CD4-positive, CD25-positive, alpha-beta regulatory T cell (primary cell): Measurements from ENCODE around the gene HLA-DQB1. TPM values are rescaled to one million over a fixed set of nuclear protein-coding genes. Genes with fewer than 3 reads are reported as not detected.
A peak's percentile ranks its signal among the peaks of the same experiment; 100 is the strongest.
"Not testable (repeated sequence)": the region's sequence is repeated elsewhere in the genome, so short reads cannot be mapped to it uniquely, and the experiment has no call there.

ENCODE experiments used
- ATAC-seq, 2 donors: fragments of 150-1000 bp; cut with Tn5 transposase; one replicate each; pipeline ENCODE4 v1.10.0; 2021; ENCODE audit warnings: low read depth in 2 of 2, moderate number of reproducible peaks in 2 of 2, moderate library complexity in 1 of 2
- DNase-seq, 3 donors: peaks; one replicate each; pipeline versions ENCODE4 v3.0.0 to v3.0.0-alpha.2; 2012 to 2022; ENCODE audit warnings: mixed read lengths in 1 of 3
- H3K27ac ChIP-seq: one replicate; pipeline ENCODE4 v1.7.0; 2013; ENCODE audit warnings: mild to moderate bottlenecking, low read length; ENCODE audit not compliant: insufficient read depth, poor library complexity, severe bottlenecking
- H3K27me3 ChIP-seq: one replicate; pipeline ENCODE4 v1.7.0; 2013; ENCODE audit warnings: low read length; ENCODE audit not compliant: control insufficient read depth, insufficient read depth
- H3K36me3 ChIP-seq: one replicate; pipeline ENCODE4 v1.7.0; 2013; ENCODE audit warnings: mild to moderate bottlenecking, low read length, moderate library complexity; ENCODE audit not compliant: control insufficient read depth, insufficient read depth
- H3K4me1 ChIP-seq: 2 replicates; pipeline ENCODE4 v1.7.0; 2013; ENCODE audit warnings: mild to moderate bottlenecking, low read length; ENCODE audit not compliant: insufficient read depth, control insufficient read depth, poor library complexity, severe bottlenecking
- H3K4me3 ChIP-seq: one replicate; pipeline ENCODE4 v1.7.0; 2013; ENCODE audit warnings: low read depth, mild to moderate bottlenecking, low read length, moderate library complexity
- H3K9me3 ChIP-seq, 2 experiments: 1 replicate in 1 of 2; 2 replicates in 1 of 2; pipeline ENCODE4 v1.7.0; 2013; ENCODE audit warnings: low read length in 2 of 2, mild to moderate bottlenecking in 1 of 2, moderate library complexity in 1 of 2; ENCODE audit not compliant: control insufficient read depth in 2 of 2
- H3K27ac Mint-ChIP-seq, 3 donors: one replicate each; pipeline ENCODE4 v1.8.0; 2020 to 2022; ENCODE audit warnings: mild to moderate bottlenecking in 3 of 3, mixed read lengths in 3 of 3, moderate library complexity in 2 of 3
- H3K27me3 Mint-ChIP-seq: one replicate; pipeline ENCODE4 v1.8.0; 2022; ENCODE audit warnings: mild to moderate bottlenecking, mixed read lengths
- H3K36me3 Mint-ChIP-seq: one replicate; pipeline ENCODE4 v1.8.0; 2020; ENCODE audit warnings: mixed read lengths
- H3K4me1 Mint-ChIP-seq, 4 donors: one replicate each; pipeline ENCODE4 v1.8.0; 2020 to 2022; ENCODE audit warnings: mixed read lengths in 4 of 4, mild to moderate bottlenecking in 1 of 4
- H3K4me3 Mint-ChIP-seq, 4 donors: one replicate each; pipeline ENCODE4 v1.8.0; 2020 to 2022; ENCODE audit warnings: mild to moderate bottlenecking in 4 of 4, mixed read lengths in 4 of 4, moderate library complexity in 3 of 4
- H3K9me3 Mint-ChIP-seq, 7 donors: one replicate each; pipeline ENCODE4 v1.8.0; 2020 to 2022; ENCODE audit warnings: mixed read lengths in 7 of 7, mild to moderate bottlenecking in 3 of 7, moderate library complexity in 2 of 7
- polyA plus RNA-seq, 4 donors: library from polyadenylated mRNA; unstranded; fragments of 300-500 nt; fragmentation: Illumina TruSeq; gene quantifications; one replicate each; pipeline ENCODE4 v1.2.3, GENCODE V29; 2021
- total RNA-seq: library from RNA; stranded (reverse); gene quantifications from one replicate; pipeline ENCODE4 v1.2.3, GENCODE V29; 2022

Gene HLA-DQB1
- total and polyA plus RNA-seq, 5 donors from 2014 or later, result 6.1 to 234 (median 142) TPM

DNA sequence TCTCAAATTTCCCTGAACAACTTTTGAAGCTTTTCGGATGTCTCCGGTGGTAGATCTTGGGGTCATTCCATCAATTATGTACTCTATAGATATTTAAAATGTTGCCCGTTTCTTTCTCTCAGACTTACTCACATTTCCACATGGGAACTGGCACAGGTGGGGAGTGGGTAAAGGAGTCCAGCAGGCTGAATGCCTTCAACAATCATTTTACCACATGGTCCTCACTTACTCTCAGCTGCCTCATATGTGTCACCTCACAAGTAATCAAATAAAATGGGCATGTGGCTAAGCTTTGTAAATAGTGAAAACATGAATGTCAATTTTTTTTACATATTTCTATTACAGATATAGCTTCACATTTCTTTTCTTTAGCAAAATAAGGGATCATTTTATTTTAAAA, 28.6 kb downstream of the HLA-DQB1 start:
- Mint-ChIP-seq H3K4me3 (peak overlapping the region in 2 of 4 donors; percentile 76 to 96), H3K27ac (peak overlapping the region in 1 of 3 donors; percentile 90), H3K4me1 (peaks cover 8 to 68% (median 31%) of the 10 kb centered on the region in 4 donors), H3K27me3 (no peaks in the 10 kb centered on the region), H3K36me3 (peaks cover 7% of the 10 kb centered on the region), H3K9me3 (no peaks in the 10 kb centered on the region)
- no peak for DNase-seq
- no peak overlapping the region for H3K27ac ChIP-seq
- H3K4me3 ChIP-seq, result peak overlapping the region; percentile 74
- ATAC-seq, result no peak
- no peaks in the 10 kb centered on the region for H3K36me3 ChIP-seq
- H3K27me3 ChIP-seq, result no peaks in the 10 kb centered on the region
- H3K9me3 ChIP-seq, result no peaks in the 10 kb centered on the region
- H3K4me1 ChIP-seq, result no peaks in the 10 kb centered on the region

DNA sequence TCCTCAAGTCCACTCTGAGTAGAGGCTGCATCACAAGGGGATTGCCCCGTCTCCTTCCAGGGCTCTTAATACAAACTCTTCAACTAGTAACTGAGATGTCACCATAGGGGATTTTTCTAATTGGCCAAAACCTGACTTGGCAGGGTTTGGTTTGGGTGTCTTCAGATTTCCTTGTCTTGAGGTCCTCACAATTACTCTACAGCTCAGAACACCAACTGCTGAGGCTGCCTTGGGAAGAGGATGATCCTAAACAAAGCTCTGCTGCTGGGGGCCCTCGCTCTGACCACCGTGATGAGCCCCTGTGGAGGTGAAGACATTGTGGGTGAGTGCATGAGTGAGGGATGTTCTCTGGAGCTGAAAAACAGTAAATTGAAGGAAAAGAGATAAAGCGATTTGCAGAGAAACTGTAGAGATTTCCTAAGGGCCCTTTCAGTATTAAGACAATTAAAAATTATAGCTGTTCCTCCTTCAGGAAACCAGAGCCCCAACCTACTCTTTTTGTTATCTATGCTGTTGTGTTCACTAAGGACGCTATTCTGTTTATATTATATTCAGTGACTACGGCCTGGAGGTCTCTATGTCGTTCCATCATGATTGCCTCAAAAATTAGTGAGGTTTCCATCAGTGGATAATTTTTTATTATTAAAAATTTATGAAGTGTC, 29.1 kb downstream of the HLA-DQB1 start, which contains the start of gene HLA-DQA1:
Gene HLA-DQA1, plus strand, starts transcription at position 188 of the 662 bp plus-strand sequence. Its CDS starts 53 bp downstream, at position 241.
- H3K4me3 Mint-ChIP-seq, result peak within 1 kb of the TSS; percentile 72 to 96 (median 84)
- Histone ChIP-seq H3K27ac (peak within 1 kb of the TSS; percentile 57), H3K36me3 (no peaks in the 10 kb centered on the region), H3K9me3 (no peaks in the 10 kb centered on the region), H3K4me1 (no peaks in the 10 kb centered on the region), H3K27me3 (no peaks in the 10 kb centered on the region), H3K4me3 (peak within 1 kb of the TSS; percentile 74)
- peak; percentile 57 to 75 for ATAC-seq
- peaks cover 7% of the 10 kb centered on the region for H3K36me3 Mint-ChIP-seq
- peaks cover 9 to 63% (median 29%) of the 10 kb centered on the region in 4 donors for H3K4me1 Mint-ChIP-seq
- no peaks in the 10 kb centered on the region for H3K27me3 Mint-ChIP-seq
- peak; percentile 22 to 74 (median 42) for DNase-seq
- H3K9me3 Mint-ChIP-seq, result no peaks in the 10 kb centered on the region
- peak within 1 kb of the TSS; percentile 62 to 90 (median 87) for H3K27ac Mint-ChIP-seq

DNA sequence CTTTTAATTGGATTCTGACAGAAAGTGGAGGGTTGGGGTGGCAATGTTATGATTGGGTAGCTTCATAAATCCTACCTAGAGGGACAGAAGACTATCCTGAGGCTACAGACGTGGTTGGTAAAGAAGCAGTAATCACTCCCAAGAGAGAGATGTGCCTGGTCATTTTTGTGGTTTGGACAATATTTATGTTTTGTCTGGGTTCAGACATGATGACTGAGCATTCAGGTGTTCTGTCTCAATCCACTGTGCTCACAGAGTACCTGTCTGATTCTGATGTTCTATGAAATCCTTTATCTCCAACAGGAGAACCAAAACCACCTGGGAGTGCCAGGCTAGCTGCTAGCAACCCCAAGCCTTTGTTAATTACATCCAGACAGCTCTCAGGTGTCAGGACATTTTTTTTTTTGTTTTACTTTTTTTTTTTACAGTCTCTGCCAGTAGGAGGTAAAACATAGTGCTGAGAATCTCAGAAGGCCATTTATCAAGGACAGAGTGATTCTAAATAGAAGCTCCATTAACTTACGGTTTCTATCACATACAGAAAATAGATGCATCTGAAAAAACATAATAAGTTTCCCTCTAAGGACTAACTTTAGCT, 30.8 kb downstream of the HLA-DQB1 start:
- Mint-ChIP-seq H3K4me3 (no peak overlapping the region), H3K27me3 (no peaks in the 10 kb centered on the region), H3K9me3 (peaks cover 0 to 1% (median 0%) of the 10 kb centered on the region in 7 donors), H3K4me1 (peaks cover 9 to 46% (median 20%) of the 10 kb centered on the region in 4 donors), H3K36me3 (peaks cover 4% of the 10 kb centered on the region), H3K27ac (no peak overlapping the region)
- no peak for DNase-seq
- Histone ChIP-seq H3K4me3 (no peak overlapping the region), H3K9me3 (no peaks in the 10 kb centered on the region), H3K4me1 (no peaks in the 10 kb centered on the region), H3K27ac (no peak overlapping the region), H3K27me3 (no peaks in the 10 kb centered on the region), H3K36me3 (no peaks in the 10 kb centered on the region)
- no peak for ATAC-seq

DNA sequence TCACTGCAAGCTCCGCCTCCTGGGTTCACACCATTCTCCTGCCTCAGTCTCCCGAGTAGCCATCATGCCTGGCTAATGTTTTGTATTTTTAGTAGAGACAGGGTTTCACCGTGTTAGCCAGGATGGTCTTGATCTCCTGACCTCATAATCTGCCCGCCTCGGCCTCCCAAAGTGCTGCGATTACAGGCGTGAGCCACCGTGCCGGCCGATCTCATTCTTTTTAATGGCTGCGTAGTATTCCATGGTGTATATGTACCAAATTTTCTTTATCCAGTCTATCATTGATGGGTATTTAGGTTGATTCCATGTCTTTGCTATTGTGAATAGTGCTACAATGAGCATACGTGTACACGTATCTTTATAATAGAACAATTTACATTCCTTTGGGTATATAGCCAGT, 36.7 kb downstream of the HLA-DQB1 start:
- not testable (repeated sequence) for H3K4me3 ChIP-seq, H3K27me3 ChIP-seq, DNase-seq, H3K36me3 ChIP-seq, H3K4me3 Mint-ChIP-seq, H3K9me3 Mint-ChIP-seq, H3K9me3 ChIP-seq, H3K4me1 ChIP-seq, ATAC-seq, H3K36me3 Mint-ChIP-seq, H3K27ac ChIP-seq, H3K27me3 Mint-ChIP-seq
- Mint-ChIP-seq H3K27ac (peak overlapping the region in 1 of 3 donors; percentile 23), H3K4me1 (peaks cover 11 to 50% (median 28%) of the 10 kb centered on the region in 4 donors)

DNA sequence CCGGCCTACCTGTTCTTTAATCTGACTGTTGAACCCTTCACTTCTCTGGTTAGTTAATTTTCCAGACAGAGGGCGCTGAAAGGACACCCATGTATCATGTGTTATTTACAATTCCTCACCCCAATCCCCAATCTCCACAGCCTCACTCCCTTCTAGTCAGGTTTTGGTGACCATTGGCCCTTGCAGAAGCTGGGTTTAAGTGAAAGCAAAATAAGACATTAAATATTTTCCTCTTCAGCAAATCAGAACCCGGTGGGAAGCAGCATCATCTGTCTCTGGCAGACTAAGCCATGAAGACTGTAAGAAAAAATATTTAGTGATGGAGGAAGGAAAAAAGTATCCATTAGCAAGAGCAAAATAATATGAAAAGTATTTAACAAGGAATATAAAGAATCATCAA, 38.6 kb downstream of the HLA-DQB1 start:
- Histone ChIP-seq H3K9me3 (no peaks in the 10 kb centered on the region), H3K27me3 (no peaks in the 10 kb centered on the region), H3K4me3 (peak overlapping the region; percentile 55), H3K36me3 (no peaks in the 10 kb centered on the region), H3K27ac (peak overlapping the region; percentile 33), H3K4me1 (peaks cover 19% of the 10 kb centered on the region)
- Mint-ChIP-seq H3K4me1 (peaks cover 16 to 54% (median 35%) of the 10 kb centered on the region in 4 donors), H3K27me3 (peaks cover 4% of the 10 kb centered on the region), H3K36me3 (no peaks in the 10 kb centered on the region), H3K27ac (peak overlapping the region in 2 of 3 donors; percentile 87 to 90), H3K9me3 (peaks cover 0 to 3% (median 0%) of the 10 kb centered on the region in 7 donors), H3K4me3 (peak overlapping the region; percentile 5 to 74 (median 46))
- DNase-seq (peak in 1 of 3 donors; percentile 46), ATAC-seq (peak in 1 of 2 donors; percentile 26)

DNA sequence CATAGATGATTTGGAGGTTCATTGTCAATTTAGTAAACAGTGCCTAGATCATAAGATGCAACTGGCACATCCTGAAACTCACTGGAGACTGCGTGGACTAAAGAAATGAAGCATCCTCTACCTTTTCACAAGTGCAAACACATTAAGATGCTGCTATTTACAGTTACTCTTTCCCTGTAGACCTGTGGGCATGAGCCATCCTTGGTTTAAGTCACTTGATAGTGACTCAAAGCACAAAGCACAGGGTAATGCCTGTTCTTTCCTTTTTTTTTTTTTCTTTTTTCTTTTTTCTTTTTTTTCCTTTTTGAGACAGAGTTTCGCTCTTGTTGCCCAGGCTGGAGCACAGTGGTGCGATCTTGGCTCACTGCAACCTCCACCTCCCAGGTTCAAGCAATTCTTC, 39.2 kb downstream of the HLA-DQB1 start:
- Histone ChIP-seq H3K36me3 (no peaks in the 10 kb centered on the region), H3K4me1 (peaks cover 25% of the 10 kb centered on the region), H3K9me3 (no peaks in the 10 kb centered on the region), H3K27me3 (no peaks in the 10 kb centered on the region), H3K4me3 (peak overlapping the region; percentile 7), H3K27ac (peak overlapping the region; percentile 33)
- Mint-ChIP-seq H3K9me3 (peaks cover 0 to 3% (median 0%) of the 10 kb centered on the region in 7 donors), H3K4me3 (no peak overlapping the region), H3K27ac (peak overlapping the region in 1 of 3 donors; percentile 90), H3K4me1 (peaks cover 18 to 54% (median 39%) of the 10 kb centered on the region in 4 donors), H3K36me3 (no peaks in the 10 kb centered on the region), H3K27me3 (peaks cover 4% of the 10 kb centered on the region)
- no peak for DNase-seq
- no peak for ATAC-seq

DNA sequence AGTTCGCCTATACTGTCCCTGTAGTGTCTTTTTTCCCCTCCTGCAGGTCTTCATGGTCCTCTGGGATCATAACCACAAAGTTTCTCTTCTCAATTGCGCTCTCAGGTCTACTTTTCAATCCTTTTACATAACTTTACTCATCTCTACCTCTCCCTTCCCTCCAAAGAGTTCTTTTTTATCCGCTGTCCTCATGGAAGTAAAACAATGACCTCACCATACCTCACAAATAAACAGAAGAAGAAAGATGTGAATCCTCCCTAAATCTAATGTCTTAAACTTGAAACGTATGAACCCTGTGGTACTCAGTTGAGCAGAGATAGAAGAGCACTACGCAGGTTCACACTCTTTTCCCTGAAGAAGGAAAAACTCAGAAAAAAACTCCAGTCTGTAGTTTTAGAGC, 41.3 kb downstream of the HLA-DQB1 start:
- ATAC-seq, result no peak
- Histone ChIP-seq H3K9me3 (no peaks in the 10 kb centered on the region), H3K4me1 (peaks cover 38% of the 10 kb centered on the region), H3K27me3 (no peaks in the 10 kb centered on the region), H3K4me3 (no peak overlapping the region), H3K27ac (peak overlapping the region; percentile 98), H3K36me3 (no peaks in the 10 kb centered on the region)
- Mint-ChIP-seq H3K27ac (peak overlapping the region; percentile 76 to 98 (median 94)), H3K9me3 (no peaks in the 10 kb centered on the region), H3K36me3 (no peaks in the 10 kb centered on the region), H3K4me3 (peak overlapping the region in 1 of 4 donors; percentile 39), H3K4me1 (peaks cover 18 to 67% (median 50%) of the 10 kb centered on the region in 4 donors), H3K27me3 (peaks cover 4% of the 10 kb centered on the region)
- no peak for DNase-seq
